Glomerular endothelial cell (primary cell): Measurements from ENCODE around the gene BECN2. TPM values are rescaled to one million over a fixed set of nuclear protein-coding genes. Genes with fewer than 3 reads are reported as not detected.

Experiments used
- total RNA-seq: library from RNA; depleted of rRNA; stranded (reverse); fragments of >200 nt; gene quantifications from 2 replicates; pipeline ENCODE4 v1.2.3, GENCODE V29; 2015

BECN2 gene
- total RNA-seq, 1 donor from 2014 or later, result not detected

Other genes starting within 250 kb of the BECN2 start
- 3.8 and 4.3 TPM in 2 replicates for gene EXO1, start 109.6 kb upstream of the BECN2 start, total RNA-seq
- 0.92 TPM in 1 of 2 replicates, not detected in the other for gene MAP1LC3C, start 41.3 kb downstream of the BECN2 start, total RNA-seq